ENCODE data around the gene VPS33A.
A peak's percentile ranks its signal among the peaks of the same experiment; 100 is the strongest.

Gene VPS33A

DNA sequence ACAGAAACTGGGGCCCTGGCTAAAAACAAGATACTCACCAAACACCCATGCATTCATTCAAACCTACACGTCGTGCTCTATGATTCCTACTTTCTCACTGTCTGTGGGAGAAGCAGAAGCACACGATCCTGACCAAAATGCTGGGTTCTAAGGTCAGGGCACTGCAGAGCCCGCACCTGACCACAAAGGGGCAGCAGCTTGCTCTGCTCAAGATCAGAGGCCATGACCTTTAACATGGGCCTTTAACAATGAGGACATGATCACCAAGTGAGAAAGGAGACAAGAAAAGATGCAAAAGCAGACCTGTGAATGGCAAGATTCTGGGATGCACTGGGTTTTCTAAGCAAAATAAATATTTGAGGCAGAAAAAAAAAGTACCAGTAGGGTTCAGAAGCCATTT, 40.1 kb upstream of the VPS33A start:
- Histone ChIP-seq H3K9ac (ENCODE audit: low read length) (no peak overlapping the region), H2AFZ (ENCODE audit: low read length) (no peak overlapping the region), H3K27me3 (ENCODE audit: insufficient read depth, low read length) (no peaks in the 10 kb centered on the region), H3K9me3 (ENCODE audit: low read length) (no peaks in the 10 kb centered on the region), H4K20me1 (ENCODE audit: insufficient read depth, low read length) (no peaks in the 10 kb centered on the region), H3K4me2 (ENCODE audit: low read length) (no peak overlapping the region), H3K4me1 (ENCODE audit: insufficient read depth, low read length, severe bottlenecking) (peaks cover 12% of the 10 kb centered on the region), H3K79me2 (ENCODE audit: insufficient read depth, low read length) (no peaks in the 10 kb centered on the region), H3K36me3 (ENCODE audit: insufficient read depth, low read length) (no peaks in the 10 kb centered on the region), H3K27ac (ENCODE audit: low read depth, low read length, poor library complexity, severe bottlenecking) (no peak overlapping the region), H3K9me2 (ENCODE audit: low read depth, low read length) (no peaks in the 10 kb centered on the region), H3K4me3 (ENCODE audit: low read depth, low read length, poor library complexity, severe bottlenecking) (no peak overlapping the region), H3F3A (ENCODE audit: insufficient read depth, low read length) (no peaks in the 10 kb centered on the region)
- TF ChIP-seq, protein P1, sequence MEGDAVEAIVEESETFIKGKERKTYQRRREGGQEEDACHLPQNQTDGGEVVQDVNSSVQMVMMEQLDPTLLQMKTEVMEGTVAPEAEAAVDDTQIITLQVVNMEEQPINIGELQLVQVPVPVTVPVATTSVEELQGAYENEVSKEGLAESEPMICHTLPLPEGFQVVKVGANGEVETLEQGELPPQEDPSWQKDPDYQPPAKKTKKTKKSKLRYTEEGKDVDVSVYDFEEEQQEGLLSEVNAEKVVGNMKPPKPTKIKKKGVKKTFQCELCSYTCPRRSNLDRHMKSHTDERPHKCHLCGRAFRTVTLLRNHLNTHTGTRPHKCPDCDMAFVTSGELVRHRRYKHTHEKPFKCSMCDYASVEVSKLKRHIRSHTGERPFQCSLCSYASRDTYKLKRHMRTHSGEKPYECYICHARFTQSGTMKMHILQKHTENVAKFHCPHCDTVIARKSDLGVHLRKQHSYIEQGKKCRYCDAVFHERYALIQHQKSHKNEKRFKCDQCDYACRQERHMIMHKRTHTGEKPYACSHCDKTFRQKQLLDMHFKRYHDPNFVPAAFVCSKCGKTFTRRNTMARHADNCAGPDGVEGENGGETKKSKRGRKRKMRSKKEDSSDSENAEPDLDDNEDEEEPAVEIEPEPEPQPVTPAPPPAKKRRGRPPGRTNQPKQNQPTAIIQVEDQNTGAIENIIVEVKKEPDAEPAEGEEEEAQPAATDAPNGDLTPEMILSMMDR (IDR thresholded peaks at IDR 0.05; ENCODE audit: low read length), result peak; percentile 64
- TF ChIP-seq EZH2 (IDR thresholded peaks at IDR 0.05; ENCODE audit: borderline replicate concordance, low read length), result no peak

DNA sequence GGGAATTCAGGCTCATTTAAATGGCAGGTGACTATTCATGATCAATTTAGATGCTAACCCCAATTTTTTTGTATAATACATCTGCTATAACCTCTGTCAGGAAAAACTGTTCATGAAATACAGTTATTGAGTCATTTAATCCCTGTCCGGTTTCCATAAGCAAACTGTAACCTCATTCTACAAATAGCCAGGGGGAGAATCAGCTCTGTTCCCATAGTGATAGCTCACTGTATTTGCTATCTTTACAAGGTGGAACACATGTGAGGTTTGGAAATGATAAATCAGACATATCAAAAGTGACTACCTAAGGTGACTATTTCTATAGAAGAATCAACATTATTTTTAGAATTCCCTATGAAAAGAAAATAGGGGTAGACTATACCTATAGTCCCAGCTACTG, 38.6 kb upstream of the VPS33A start:
- Histone ChIP-seq H3K36me3 (ENCODE audit: insufficient read depth, low read length) (no peaks in the 10 kb centered on the region; the same call in 1 of the 2 replicates), H3K4me2 (ENCODE audit: low read length) (no peak overlapping the region), H3K4me1 (ENCODE audit: insufficient read depth, low read length, severe bottlenecking) (no peaks in the 10 kb centered on the region), H3K9ac (ENCODE audit: low read length) (no peak overlapping the region), H2AFZ (ENCODE audit: low read length) (no peak overlapping the region), H4K20me1 (ENCODE audit: insufficient read depth, low read length) (no peaks in the 10 kb centered on the region), H3F3A (ENCODE audit: insufficient read depth, low read length) (no peaks in the 10 kb centered on the region), H3K79me2 (ENCODE audit: insufficient read depth, low read length) (no peaks in the 10 kb centered on the region), H3K27ac (ENCODE audit: low read depth, low read length, poor library complexity, severe bottlenecking) (no peak overlapping the region), H3K9me3 (ENCODE audit: low read length) (no peaks in the 10 kb centered on the region), H3K9me2 (ENCODE audit: low read depth, low read length) (no peaks in the 10 kb centered on the region), H3K4me3 (ENCODE audit: low read depth, low read length, poor library complexity, severe bottlenecking) (no peak overlapping the region), H3K27me3 (ENCODE audit: insufficient read depth, low read length) (no peaks in the 10 kb centered on the region)
- TF ChIP-seq EZH2 (IDR thresholded peaks at IDR 0.05; ENCODE audit: borderline replicate concordance, low read length), result no peak
- TF ChIP-seq, protein P1 (IDR thresholded peaks at IDR 0.05; ENCODE audit: low read length), result no peak

DNA sequence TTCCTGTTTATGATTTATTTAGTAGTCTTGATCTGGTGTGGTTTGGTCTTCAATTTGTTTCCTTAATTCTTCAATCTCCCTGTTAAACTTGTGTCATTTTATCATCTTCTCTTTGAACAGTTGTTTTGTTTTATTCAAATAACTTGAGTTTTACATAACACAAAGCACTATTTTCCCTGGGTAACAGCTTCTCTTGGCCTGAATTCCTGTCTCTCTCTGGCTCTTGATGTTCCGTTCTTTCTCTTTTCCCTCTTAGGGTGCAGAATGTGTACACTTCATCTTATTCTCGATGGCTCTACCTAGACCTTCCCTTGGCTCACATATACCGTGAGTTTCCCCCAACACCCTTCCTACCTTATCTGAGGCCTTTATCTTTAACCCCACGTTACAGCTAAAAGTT, 36.8 kb upstream of the VPS33A start:
- Histone ChIP-seq H3K4me3 (ENCODE audit: low read depth, low read length, poor library complexity, severe bottlenecking) (no peak overlapping the region), H3K9me2 (ENCODE audit: low read depth, low read length) (no peaks in the 10 kb centered on the region), H3K79me2 (ENCODE audit: insufficient read depth, low read length) (no peaks in the 10 kb centered on the region), H3K36me3 (ENCODE audit: insufficient read depth, low read length) (no peaks in the 10 kb centered on the region; the same call in none of the 2 replicates), H3K27me3 (ENCODE audit: insufficient read depth, low read length) (no peaks in the 10 kb centered on the region), H3K4me1 (ENCODE audit: insufficient read depth, low read length, severe bottlenecking) (no peaks in the 10 kb centered on the region), H3K9ac (ENCODE audit: low read length) (no peak overlapping the region), H3K9me3 (ENCODE audit: low read length) (no peaks in the 10 kb centered on the region), H3K27ac (ENCODE audit: low read depth, low read length, poor library complexity, severe bottlenecking) (no peak overlapping the region), H4K20me1 (ENCODE audit: insufficient read depth, low read length) (no peaks in the 10 kb centered on the region), H2AFZ (ENCODE audit: low read length) (no peak overlapping the region), H3K4me2 (ENCODE audit: low read length) (no peak overlapping the region), H3F3A (ENCODE audit: insufficient read depth, low read length) (no peaks in the 10 kb centered on the region)
- no peak for TF ChIP-seq EZH2 (IDR thresholded peaks at IDR 0.05; ENCODE audit: borderline replicate concordance, low read length)
- TF ChIP-seq, protein P1 (IDR thresholded peaks at IDR 0.05; ENCODE audit: low read length), result no peak
